GM04504 (cell line): ENCODE measurements around the gene SWT1.

Experiments
- DNase-seq: peaks from one replicate; pipeline ENCODE4 v3.0.0-alpha.2; 2012; ENCODE audit warnings: low read depth

SWT1 gene

GRCh38 chr1:185322636-185323035 lies 165.7 kb downstream of the SWT1 start:
- DNase-seq, result no peak

- DNase-seq, result no peak
Measured at GRCh38 chr1:185324118-185324517, 167.2 kb downstream of the SWT1 start.

- DNase-seq, result no peak
Measured at GRCh38 chr1:185325413-185325812, 168.4 kb downstream of the SWT1 start.

- DNase-seq, result no peak
Measured at GRCh38 chr1:185328255-185328654, 171.3 kb downstream of the SWT1 start.

GRCh38 chr1:185334182-185334581 lies 177.2 kb downstream of the SWT1 start:
- no peak for DNase-seq

GRCh38 chr1:185337246-185337645 lies 180.3 kb downstream of the SWT1 start:
- DNase-seq, result peak; percentile 47

GRCh38 chr1:185338719-185339622 lies 182.0 kb downstream of the SWT1 start:
- no peak for DNase-seq

- DNase-seq, result no peak
Measured at GRCh38 chr1:185341196-185341781, 184.3 kb downstream of the SWT1 start.
